ENCODE measurements around the gene PTTG1IP.
"Not testable (repeated sequence)": the region's sequence is repeated elsewhere in the genome, so short reads cannot be mapped to it uniquely, and the experiment has no call there.

The PTTG1IP gene

DNA sequence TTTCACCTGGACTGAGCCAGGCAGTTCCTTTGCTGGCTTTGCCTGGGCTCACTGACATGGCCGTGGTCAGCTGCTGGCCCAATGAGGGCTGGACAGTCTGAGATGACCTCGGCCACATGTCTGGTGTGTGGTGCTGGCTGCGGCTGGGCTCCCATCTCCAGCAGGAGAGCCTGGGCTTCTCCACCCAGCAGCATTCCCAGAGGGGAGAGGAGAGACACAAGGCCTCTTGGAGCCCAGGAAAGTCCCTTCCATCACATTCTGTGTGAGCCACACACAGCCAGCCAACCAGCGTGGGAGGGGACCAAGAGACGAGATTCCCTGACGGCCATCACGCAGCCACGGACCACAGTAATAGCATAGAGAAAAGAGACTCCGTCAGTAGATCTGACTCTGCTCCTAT is 34.5 kb downstream of the PTTG1IP start:
- no peak for DNase-seq

DNA sequence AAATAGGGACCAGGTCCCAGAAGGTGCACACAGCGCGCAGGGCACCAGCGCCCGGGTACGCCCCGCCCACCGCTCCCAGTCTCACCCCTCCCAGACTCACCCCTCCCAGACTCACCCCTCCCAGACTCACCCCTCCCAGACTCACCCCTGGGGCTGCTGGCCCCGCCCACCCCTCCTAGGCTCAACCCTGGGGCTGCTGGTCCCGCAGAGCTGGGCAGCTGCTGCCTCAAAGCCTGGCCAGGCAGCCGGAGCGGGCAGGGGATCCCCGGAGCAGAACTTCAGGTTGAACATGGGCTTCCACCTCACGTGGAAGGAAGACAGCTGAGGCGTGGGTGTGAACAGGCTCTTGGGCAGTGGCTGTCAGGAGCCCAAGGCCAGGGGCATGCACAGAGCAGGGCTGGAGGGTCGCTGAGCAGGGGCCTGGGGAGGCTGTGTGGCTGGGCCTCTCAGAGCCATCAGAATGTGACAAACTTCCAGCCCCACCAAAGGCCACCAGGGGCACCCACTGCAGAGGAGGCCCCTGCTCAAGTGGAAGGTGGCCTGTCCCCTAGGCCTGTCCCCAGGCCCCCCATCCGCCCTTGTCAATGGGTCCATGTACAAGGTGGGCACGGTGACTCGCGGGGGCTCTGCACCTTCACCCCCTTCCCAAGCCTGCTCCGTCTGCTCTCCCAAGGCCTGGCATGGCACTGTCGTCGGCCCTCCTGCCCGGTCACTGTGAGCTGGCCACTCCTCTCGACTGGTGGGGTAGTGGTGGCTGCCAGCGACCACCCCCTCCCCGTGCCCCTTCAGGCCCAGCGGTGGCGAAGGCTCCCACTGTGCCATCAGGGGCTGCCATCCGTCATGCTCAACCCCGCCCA is 35.2 kb downstream of the PTTG1IP start:
- no peak for DNase-seq

GRCh38 chr21:44837537-44837936 is 36.0 kb downstream of the PTTG1IP start:
- DNase-seq, result no peak

DNA sequence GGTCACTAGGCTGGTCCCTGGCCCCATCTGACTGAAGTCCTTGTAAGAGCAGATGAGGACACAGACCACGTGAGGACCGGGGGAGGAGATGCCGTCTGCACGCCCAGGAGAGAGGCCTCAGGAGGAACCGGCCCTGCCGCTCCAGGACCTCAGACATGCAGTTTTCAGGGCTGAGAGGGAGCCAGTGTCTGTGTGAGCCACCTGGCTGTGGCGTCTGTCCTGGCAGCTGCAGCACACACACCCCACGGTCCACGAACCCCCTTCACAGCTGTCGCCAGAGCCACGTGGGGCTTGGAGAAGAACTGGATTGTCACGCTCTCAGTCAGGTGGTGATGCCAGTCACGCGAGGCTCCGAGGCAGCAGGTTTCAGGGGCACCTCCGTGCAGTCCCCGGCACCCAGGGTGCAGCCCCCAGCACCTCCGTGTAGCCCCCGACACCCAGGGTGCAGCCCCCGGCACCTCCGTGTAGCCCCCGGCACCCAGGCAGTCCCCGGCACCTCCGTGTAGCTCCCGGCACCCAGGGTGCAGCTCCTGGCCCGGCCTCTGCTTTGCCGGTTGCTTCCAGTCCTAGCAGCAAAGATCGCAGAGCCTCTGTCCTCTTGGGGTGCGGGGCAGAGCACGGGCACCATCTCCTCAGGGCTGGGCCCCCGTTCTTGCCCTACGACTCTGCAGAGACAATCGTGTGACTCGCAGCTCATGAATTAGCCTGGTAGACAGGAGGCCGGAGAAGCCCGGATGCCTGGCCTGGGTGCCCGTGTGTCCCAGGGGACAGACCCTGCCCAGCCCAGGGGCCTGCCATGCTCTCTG is 36.6 kb downstream of the PTTG1IP start:
- DNase-seq, result no peak

- no peak for DNase-seq
These were observed 37.2 kb downstream of the PTTG1IP start for GRCh38 chr21:44836349-44836665.

DNA sequence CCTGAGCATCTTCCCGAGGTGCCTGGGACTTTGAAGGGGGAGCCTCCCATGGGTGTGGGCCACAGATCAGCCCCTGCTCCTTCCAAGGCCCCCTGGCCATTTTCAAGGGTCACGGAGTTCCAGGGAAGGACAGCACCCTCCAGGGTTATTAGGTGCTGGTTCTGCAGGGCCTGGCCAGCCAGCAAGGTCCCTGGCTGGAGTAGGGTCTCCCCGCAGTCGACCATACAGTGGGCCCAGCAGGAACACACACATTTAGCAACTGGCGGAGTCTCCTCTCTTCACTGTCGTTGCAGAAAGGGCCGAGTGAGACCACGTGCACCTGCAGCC is 37.9 kb downstream of the PTTG1IP start:
- no peak for DNase-seq

- DNase-seq, result no peak
These were observed 38.4 kb downstream of the PTTG1IP start for GRCh38 chr21:44834951-44835646.

DNA sequence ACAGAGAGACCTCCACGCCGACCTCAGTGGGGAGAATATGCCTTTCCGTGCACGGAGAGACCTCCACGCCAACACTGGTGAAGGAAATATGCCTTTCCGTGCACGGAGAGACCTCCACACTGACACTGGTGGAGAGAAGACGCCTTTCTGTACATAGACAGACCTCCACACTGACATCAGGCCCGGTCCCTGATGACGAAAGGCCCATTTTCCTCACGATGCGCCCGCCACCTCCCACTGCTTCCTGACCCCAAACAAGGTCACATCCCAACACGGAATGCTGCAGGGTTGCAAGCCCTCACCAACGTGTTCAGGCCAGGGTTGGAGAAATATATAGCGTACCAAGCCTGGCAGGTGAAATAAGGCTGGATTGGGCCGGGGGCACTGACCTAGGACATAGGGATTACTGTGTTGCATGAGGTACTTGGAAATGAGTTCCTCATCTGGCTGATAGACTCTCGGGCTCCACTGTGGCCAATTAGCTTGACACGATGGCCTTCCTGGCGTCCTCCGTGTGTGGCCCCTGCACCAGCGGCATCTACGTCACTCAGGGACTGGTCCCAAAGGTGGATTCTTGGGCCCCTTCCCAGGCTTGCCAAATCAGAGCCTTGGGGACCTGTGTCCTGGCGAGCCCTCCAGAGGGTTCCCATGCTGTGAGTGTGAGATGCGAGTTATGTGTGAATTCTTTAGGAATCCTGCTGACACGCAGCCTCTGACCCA is 39.1 kb downstream of the PTTG1IP start:
- DNase-seq, result no peak

GRCh38 chr21:44833663-44834062 is 39.8 kb downstream of the PTTG1IP start:
- DNase-seq, result no peak

GRCh38 chr21:44832516-44833255 is 40.8 kb downstream of the PTTG1IP start:
- not testable (repeated sequence) for DNase-seq

DNA sequence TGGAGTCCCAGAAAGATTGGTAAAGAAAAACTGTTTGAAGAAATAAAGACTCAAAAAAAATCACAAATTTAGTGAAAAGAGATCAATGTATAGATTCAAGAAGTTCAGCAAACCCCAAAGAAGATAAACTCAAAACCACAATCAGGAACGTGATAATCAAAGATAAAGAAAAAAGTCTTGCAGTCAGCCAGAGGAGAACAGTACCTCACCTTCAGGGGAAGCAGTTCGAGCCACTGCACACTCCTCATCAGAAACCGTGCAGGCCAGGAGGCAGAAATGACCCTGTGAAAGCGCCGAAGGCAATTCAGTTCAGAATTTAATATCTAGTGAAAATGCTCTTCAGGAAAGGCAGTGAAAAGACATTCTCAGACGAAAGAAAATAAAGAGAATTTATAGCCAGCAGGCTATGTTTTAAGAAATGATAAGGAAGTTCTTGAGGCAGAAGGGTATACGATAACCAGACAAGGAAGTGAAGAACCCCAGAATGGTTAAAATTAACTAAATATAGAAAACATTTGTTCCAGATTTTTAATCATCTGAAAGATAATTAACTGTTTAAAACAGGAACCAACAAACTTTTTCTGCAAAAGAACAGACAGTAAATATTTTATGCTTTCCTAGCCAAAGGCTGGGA is 42.1 kb downstream of the PTTG1IP start:
- DNase-seq, result no peak

GRCh38 chr21:44829507-44830092 is 43.9 kb downstream of the PTTG1IP start:
- DNase-seq, result no peak

DNA sequence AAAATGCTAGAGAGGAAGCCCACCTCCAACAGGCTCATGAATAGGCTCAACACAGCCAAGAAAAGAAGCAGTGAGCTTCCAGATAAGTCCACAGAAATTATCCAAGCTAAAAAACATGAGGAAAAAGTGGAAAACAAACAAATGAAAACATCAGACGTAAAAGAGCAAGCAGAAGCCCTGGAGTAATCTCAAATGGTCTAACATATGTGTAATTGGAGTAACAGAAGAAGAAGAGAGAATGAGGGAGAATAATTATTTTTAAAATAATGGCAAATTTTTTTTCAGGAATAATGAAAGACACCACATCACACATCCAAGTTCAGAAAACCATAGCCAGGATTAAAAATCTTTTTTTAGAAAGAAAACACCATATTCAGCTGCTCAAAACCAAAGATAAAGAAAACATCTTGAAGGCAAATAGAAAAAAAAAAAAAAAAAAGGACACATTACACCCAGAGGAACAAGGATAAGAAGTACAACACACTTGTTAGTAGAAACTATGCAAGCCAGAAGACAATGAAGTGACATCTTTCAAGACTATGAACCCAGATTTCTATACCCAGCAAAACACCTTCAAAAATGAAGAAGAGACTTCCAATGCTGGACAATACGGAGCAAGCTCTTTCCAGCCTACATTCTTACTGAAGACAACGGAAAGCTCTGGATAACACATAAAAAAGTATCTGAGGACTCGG is 45.0 kb downstream of the PTTG1IP start:
- DNase-seq, result no peak

- DNase-seq, result no peak
These were observed 50.3 kb downstream of the PTTG1IP start for GRCh38 chr21:44823179-44823660.

DNA sequence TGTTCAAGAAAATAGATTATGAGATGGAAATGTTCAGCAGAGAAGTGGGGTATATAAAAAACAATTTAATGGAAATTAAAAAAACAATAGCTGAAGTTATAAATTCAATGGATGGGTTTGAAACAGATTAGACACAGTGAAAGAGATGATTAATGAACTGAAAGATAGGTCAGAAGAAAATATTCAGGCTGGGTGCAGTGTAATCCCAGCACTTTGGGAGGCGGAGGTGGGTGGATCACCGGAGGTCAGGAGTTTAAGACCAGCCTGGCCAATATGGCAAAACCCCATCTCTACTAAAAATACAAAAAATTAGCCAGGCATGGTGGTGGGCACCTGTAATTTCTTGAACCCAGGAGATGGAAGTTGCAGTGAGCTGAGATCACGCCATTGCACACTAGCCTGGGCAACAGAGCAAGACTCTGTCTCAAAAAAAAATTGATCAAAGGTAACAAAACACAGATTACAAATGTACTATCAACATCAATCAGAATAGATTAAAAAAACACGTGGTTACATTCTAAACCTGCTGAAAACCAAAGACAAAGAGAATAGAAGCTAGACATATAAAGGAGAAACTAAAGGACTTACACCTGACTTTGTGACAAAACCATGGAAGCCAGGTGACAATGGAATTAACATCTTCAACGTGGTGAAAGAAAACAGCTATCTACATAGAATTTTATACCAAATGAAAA is 50.9 kb downstream of the PTTG1IP start:
- DNase-seq, result no peak

GRCh38 chr21:44820851-44821250 is 52.6 kb downstream of the PTTG1IP start:
- DNase-seq, result no peak

DNA sequence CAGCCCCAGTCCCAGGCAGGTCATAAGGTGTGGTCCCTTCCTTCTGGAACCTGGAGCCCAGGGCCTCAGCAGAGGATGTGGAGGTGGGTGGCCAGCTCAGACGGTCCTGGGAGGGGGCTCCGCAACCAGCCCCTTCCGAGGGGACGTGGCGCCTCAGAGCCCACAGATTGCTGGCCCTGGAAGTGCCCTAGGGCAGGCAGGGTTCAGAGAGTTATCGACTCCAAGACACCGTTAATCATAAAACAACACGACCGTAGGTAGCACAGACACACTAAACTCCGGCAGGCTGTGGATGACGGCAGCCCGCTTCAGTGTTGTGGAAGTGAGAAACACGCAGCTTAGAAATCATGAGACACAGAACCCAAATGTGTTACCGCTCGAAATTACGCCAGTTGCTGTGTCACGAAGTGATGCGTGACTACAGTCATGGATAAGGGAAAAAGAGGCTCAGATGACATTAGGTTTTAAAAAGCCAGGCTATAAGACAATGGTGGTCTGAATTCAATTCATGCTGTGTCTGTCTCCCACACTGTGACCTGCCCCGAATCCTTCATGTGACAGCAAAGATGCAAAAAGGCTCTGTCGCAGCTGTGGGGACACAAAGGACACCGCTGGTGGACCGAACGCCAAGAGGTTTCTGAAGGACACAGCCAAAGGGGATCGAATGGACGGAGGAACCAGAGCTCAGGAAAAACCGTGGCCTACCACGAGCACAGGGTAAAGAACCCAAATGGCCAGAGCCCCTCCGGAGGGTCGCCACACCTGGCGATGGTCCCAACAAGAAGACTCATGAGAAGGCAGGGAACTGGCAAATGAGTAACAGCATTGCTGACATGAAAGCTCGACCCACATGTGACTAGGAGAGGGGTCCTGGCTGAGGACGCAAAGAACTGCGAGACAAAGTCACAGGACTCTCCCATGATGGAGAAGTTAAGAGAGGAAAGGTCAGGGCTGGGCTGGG is 53.9 kb downstream of the PTTG1IP start:
- no peak for DNase-seq

- no peak for DNase-seq
These were observed 54.9 kb downstream of the PTTG1IP start for GRCh38 chr21:44818640-44819011.
